Stimulated activated CD8-positive, alpha-beta memory T cell treated with anti-CD3 and anti-CD28 coated beads, Interleukin-4, amount 100 ng/mL, for 4 hours (primary cell): ENCODE data around the gene PLCL1.

Experiments
- DNase-seq, 2 donors: peaks; one replicate each; pipeline ENCODE4 v3.0.0-alpha.2; 2020; ENCODE audit warnings: low read depth in 2 of 2, low spot score in 1 of 2

Gene PLCL1

GRCh38 chr2:197804049-197804757 is at the start of gene PLCL1:
PLCL1 (plus strand) TSS chr2:197804593.
- DNase-seq = peak; percentile 62 to 75

- DNase-seq = no peak
Observed at GRCh38 chr2:197759013-197759412, 45.4 kb upstream of the PLCL1 start.

- DNase-seq = no peak
Observed at GRCh38 chr2:197759625-197760292, 44.6 kb upstream of the PLCL1 start.

GRCh38 chr2:197760293-197760657 is 44.1 kb upstream of the PLCL1 start:
- DNase-seq = no peak

GRCh38 chr2:197777823-197778407 is 26.5 kb upstream of the PLCL1 start:
- DNase-seq = no peak

GRCh38 chr2:197779261-197779660 is 25.1 kb upstream of the PLCL1 start:
- no peak for DNase-seq

- DNase-seq = no peak
Observed at GRCh38 chr2:197782126-197782525, 22.3 kb upstream of the PLCL1 start.

- no peak for DNase-seq
Observed at GRCh38 chr2:197784956-197785941, 19.1 kb upstream of the PLCL1 start, which contains the start of gene BOLL. BOLL (minus strand) TSS chr2:197785319; CDS start chr2:197781850, 3,469 bp downstream.

- no peak for DNase-seq
Observed at GRCh38 chr2:197786010-197786877, 18.1 kb upstream of the PLCL1 start.

- no peak for DNase-seq
Observed at GRCh38 chr2:197793456-197793855, 10.9 kb upstream of the PLCL1 start.

- DNase-seq = no peak
Observed at GRCh38 chr2:197795277-197795676, 9.1 kb upstream of the PLCL1 start.

GRCh38 chr2:197798187-197798586 is 6.2 kb upstream of the PLCL1 start:
- no peak for DNase-seq

- no peak for DNase-seq
Observed at GRCh38 chr2:197799068-197799467, 5.3 kb upstream of the PLCL1 start.

GRCh38 chr2:197800091-197800490 is 4.3 kb upstream of the PLCL1 start:
- DNase-seq = no peak

GRCh38 chr2:197801033-197801432 is 3.4 kb upstream of the PLCL1 start:
- no peak for DNase-seq

- DNase-seq = no peak
Observed at GRCh38 chr2:197803033-197803444, 1.4 kb upstream of the PLCL1 start.

- DNase-seq = no peak
Observed at GRCh38 chr2:197804758-197805714, 643 bp downstream of the PLCL1 start.

- DNase-seq = no peak
Observed at GRCh38 chr2:197805715-197806633, 1.6 kb downstream of the PLCL1 start.
